MM.1S (cell line): ENCODE data around the gene NPIPA5.
"Not testable (repeated sequence)": the region's sequence is repeated elsewhere in the genome, so short reads cannot be mapped to it uniquely, and the experiment has no call there.

Experiments
- EZH2 ChIP-seq: fragments of 300-600 bp; sonication (generic); optimal IDR thresholded peaks from 2 replicates; pipeline ENCODE3; 2017; ENCODE audit warnings: low read depth, mild to moderate bottlenecking, antibody characterized with exemption, low read length, mixed read lengths
- EZH2phosphoT487 ChIP-seq: fragments of 300-600 bp; sonication (generic); IDR thresholded peaks from 2 replicates; pipeline ENCODE4 v1.6.1; 2018; ENCODE audit warnings: antibody characterized with exemption, low read length

GRCh38 chr16:15352852-15353251 lies 25.2 kb downstream of the NPIPA5 start:
- TF ChIP-seq EZH2phosphoT487, EZH2: not testable (repeated sequence)
